Measurements from ENCODE around the gene MAN1C1.

- TF ChIP-seq, protein P1, sequence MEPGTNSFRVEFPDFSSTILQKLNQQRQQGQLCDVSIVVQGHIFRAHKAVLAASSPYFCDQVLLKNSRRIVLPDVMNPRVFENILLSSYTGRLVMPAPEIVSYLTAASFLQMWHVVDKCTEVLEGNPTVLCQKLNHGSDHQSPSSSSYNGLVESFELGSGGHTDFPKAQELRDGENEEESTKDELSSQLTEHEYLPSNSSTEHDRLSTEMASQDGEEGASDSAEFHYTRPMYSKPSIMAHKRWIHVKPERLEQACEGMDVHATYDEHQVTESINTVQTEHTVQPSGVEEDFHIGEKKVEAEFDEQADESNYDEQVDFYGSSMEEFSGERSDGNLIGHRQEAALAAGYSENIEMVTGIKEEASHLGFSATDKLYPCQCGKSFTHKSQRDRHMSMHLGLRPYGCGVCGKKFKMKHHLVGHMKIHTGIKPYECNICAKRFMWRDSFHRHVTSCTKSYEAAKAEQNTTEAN (CRISPR knock-in tag; IDR thresholded peaks at IDR 0.05), result no peak
- TF ChIP-seq ZNF146 (CRISPR knock-in tag; IDR thresholded peaks at IDR 0.05; ENCODE audit: unreplicated experiment) (no peak), CTCF (IDR thresholded peaks at IDR 0.05 in 2 of 3, conservative IDR thresholded peaks at IDR 0.05 in 1 of 3; ENCODE audit: insufficient read depth in 2 of 3, low read depth in 1 of 3, low read length in 3 of 3) (no peak), RCOR1 (IDR thresholded peaks at IDR 0.05; ENCODE audit: borderline replicate concordance in 1 of 2, low read depth in 2 of 2, low read length in 2 of 2) (no peak), ZNF277 (CRISPR knock-in tag; IDR thresholded peaks at IDR 0.05; ENCODE audit: borderline replicate concordance) (no peak)
Measured at GRCh38 chr1:25629836-25630235, 13.2 kb downstream of the MAN1C1 start.
